ENCODE results near the gene PP2D1.
"Not testable (repeated sequence)": the region's sequence is repeated elsewhere in the genome, so short reads cannot be mapped to it uniquely, and the experiment has no call there.

The PP2D1 gene

GRCh38 chr3:19967208-19967607 lies 44.9 kb downstream of the PP2D1 start:
- TF ChIP-seq CTCF (IDR thresholded peaks at IDR 0.05; ENCODE audit: insufficient read depth, low read depth, low read length, missing control alignments): no peak
- H3K4me3 ChIP-seq (ENCODE audit: low read length): no peak overlapping the region
- no peak for DNase-seq (ENCODE audit: low read depth)

GRCh38 chr3:19961960-19962359 lies 50.1 kb downstream of the PP2D1 start:
- H3K4me3 ChIP-seq (ENCODE audit: low read length): no peak overlapping the region
- TF ChIP-seq CTCF (IDR thresholded peaks at IDR 0.05; ENCODE audit: insufficient read depth, low read depth, low read length, missing control alignments): no peak
- DNase-seq (ENCODE audit: low read depth): no peak

- DNase-seq (ENCODE audit: low read depth): no peak
- no peak overlapping the region for H3K4me3 ChIP-seq (ENCODE audit: low read length)
- no peak for TF ChIP-seq CTCF (IDR thresholded peaks at IDR 0.05; ENCODE audit: insufficient read depth, low read depth, low read length, missing control alignments)
Observed at GRCh38 chr3:19960696-19961095, 51.4 kb downstream of the PP2D1 start.

GRCh38 chr3:19959505-19959904 lies 52.6 kb downstream of the PP2D1 start:
- no peak for TF ChIP-seq CTCF (IDR thresholded peaks at IDR 0.05; ENCODE audit: insufficient read depth, low read depth, low read length, missing control alignments)
- DNase-seq (ENCODE audit: low read depth): no peak

GRCh38 chr3:19957354-19957753 lies 54.7 kb downstream of the PP2D1 start:
- H3K4me3 ChIP-seq (ENCODE audit: low read length); DNase-seq (ENCODE audit: low read depth): not testable (repeated sequence)

More at GRCh38 chr3:19959505-19959904, 52.6 kb downstream of the PP2D1 start:
- no peak overlapping the region for H3K4me3 ChIP-seq (ENCODE audit: low read length)

- no peak for TF ChIP-seq CTCF (IDR thresholded peaks at IDR 0.05; ENCODE audit: insufficient read depth, low read depth, low read length, missing control alignments)
- H3K4me3 ChIP-seq (ENCODE audit: low read length): no peak overlapping the region
- DNase-seq (ENCODE audit: low read depth): no peak
Observed at GRCh38 chr3:19954676-19955075, 57.4 kb downstream of the PP2D1 start.

- no peak overlapping the region for H3K4me3 ChIP-seq (ENCODE audit: low read length)
- no peak for DNase-seq (ENCODE audit: low read depth)
- TF ChIP-seq CTCF (IDR thresholded peaks at IDR 0.05; ENCODE audit: insufficient read depth, low read depth, low read length, missing control alignments): no peak
Observed at GRCh38 chr3:19950316-19950715, 61.7 kb downstream of the PP2D1 start.

GRCh38 chr3:19948226-19948591 lies 63.9 kb downstream of the PP2D1 start:
- TF ChIP-seq CTCF (IDR thresholded peaks at IDR 0.05; ENCODE audit: insufficient read depth, low read depth, low read length, missing control alignments): no peak
- H3K4me3 ChIP-seq (ENCODE audit: low read length): peak overlapping the region; percentile 81

More at GRCh38 chr3:19948226-19948591, 63.9 kb downstream of the PP2D1 start:
- no peak for DNase-seq (ENCODE audit: low read depth)
